Measurements from ENCODE around the gene CDC42SE2. TPM values are rescaled to one million over a fixed set of nuclear protein-coding genes. Genes with fewer than 3 reads are reported as not detected.

Gene CDC42SE2, protein sequence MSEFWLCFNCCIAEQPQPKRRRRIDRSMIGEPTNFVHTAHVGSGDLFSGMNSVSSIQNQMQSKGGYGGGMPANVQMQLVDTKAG
- total RNA-seq, result 10 to 100 TPM; 25.2 to 38.7 (median 30.1) TPM

DNA sequence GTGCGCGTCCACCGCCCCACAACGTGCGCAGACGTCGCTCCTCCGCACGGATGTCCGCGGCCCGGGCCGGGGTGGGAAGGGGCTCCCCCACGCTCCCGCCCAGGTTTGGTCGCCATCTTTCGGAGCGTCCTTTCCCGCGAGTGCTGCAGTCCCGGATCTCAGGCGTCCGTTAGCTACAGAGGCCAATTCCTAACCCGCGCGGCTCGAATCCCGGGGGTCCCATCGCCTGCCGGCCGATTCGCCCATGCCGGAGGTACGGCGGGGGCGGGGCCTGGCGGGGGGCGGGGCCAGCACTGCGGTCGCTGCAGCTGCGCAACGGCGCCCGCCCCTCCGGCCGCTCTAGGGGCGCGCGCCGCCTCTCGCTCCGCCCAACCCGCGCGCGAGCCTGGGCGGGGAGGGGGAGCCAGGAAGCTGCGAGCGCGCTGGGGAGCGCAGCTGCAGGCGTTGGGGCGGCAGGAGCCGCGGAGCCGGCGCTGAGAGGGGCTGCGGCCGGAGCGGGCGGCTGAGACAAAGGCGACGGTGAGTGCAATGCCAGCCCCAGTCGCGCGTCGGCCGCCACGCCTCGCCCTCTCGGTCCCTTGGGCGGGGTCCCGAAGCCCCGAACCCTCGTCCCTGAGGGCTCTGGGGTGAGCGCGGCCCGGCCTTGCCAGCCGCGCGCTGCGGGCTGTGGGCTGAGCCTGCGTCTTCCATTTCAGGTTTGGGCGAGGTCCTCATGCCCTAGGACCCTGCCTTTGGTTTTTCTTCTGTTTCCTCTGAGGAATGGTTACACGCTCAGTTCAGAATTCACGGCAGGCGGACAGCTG is at the start of gene CDC42SE2:
TSS of gene CDC42SE2 (plus strand) at position 406 of the 803 bp plus-strand sequence. CDS start 95,441 bp downstream, outside the sequence.
- peak; percentile 99 for ATAC-seq
- Histone ChIP-seq H3K9me3 (no peaks in the 10 kb centered on the region), H3K4me3 (peak within 1 kb of the TSS; percentile 71 to 93), H3K36me3 (no peaks in the 10 kb centered on the region), H3K27ac (peak within 1 kb of the TSS; percentile 50 to 91 (median 88)), H3K27me3 (no peaks in the 10 kb centered on the region), H3K4me1 (peaks cover 0 to 44% (median 0%) of the 10 kb centered on the region in 3 donors)
- no CpG with 5 or more reads among the region's 97 CpGs for WGBS, 2 donors (ENCODE audit: low coverage in 1 of 2)
- no peak for TF ChIP-seq EP300 (IDR thresholded peaks at IDR 0.05)
- peak; percentile 96 for TF ChIP-seq POLR2A (IDR thresholded peaks at IDR 0.05)
- TF ChIP-seq, protein P1, sequence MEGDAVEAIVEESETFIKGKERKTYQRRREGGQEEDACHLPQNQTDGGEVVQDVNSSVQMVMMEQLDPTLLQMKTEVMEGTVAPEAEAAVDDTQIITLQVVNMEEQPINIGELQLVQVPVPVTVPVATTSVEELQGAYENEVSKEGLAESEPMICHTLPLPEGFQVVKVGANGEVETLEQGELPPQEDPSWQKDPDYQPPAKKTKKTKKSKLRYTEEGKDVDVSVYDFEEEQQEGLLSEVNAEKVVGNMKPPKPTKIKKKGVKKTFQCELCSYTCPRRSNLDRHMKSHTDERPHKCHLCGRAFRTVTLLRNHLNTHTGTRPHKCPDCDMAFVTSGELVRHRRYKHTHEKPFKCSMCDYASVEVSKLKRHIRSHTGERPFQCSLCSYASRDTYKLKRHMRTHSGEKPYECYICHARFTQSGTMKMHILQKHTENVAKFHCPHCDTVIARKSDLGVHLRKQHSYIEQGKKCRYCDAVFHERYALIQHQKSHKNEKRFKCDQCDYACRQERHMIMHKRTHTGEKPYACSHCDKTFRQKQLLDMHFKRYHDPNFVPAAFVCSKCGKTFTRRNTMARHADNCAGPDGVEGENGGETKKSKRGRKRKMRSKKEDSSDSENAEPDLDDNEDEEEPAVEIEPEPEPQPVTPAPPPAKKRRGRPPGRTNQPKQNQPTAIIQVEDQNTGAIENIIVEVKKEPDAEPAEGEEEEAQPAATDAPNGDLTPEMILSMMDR (IDR thresholded peaks at IDR 0.05), result peak in 3 of 4 experiments; percentile 4 to 22 (median 10)
- TF ChIP-seq POLR2AphosphoS5 (IDR thresholded peaks at IDR 0.05), result peak; percentile 84

DNA sequence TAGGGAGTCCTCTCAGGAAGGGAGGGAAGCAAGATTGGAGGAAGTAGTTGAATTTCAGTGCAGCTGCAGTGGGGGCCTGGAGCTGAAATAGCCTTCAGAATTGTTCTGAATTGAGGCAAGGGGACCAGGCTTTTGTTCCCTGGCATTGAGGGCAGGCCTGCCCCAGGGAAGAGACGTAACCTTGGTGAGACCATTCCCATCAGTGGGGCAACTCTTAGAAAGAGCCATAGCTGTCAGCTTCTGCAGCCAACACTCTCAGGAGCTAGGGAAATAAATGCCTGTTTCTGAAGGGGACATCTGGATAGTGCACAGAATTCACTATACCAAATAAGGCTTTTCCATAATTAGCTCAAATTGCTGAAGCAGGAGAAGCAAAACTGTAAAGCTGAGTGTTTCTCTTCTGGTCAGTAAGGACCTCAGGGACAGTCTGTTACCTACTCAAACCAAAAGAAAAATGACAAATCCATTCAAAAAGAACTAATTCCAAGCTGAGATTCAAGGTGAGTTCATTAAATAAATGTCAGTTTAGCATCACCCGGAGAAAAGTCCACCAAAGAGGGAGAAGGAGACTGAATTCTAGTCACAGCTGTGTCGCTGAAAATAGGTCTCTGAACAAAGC is 49.1 kb upstream of the CDC42SE2 start:
- Histone ChIP-seq H3K4me3 (no peak overlapping the region), H3K4me1 (peaks cover 0 to 13% (median 0%) of the 10 kb centered on the region in 3 donors), H3K27me3 (no peaks in the 10 kb centered on the region), H3K36me3 (no peaks in the 10 kb centered on the region), H3K9me3 (no peaks in the 10 kb centered on the region), H3K27ac (no peak overlapping the region)
- TF ChIP-seq POLR2AphosphoS5 (IDR thresholded peaks at IDR 0.05) (no peak), POLR2A (IDR thresholded peaks at IDR 0.05) (no peak), EP300 (IDR thresholded peaks at IDR 0.05) (no peak)
- TF ChIP-seq, protein P1 (IDR thresholded peaks at IDR 0.05), result no peak
- 18 to 26% methylated on average over 2 to 3 of the region's 3 CpGs for WGBS, 2 donors (ENCODE audit: low coverage in 1 of 2)
- ATAC-seq, result no peak

DNA sequence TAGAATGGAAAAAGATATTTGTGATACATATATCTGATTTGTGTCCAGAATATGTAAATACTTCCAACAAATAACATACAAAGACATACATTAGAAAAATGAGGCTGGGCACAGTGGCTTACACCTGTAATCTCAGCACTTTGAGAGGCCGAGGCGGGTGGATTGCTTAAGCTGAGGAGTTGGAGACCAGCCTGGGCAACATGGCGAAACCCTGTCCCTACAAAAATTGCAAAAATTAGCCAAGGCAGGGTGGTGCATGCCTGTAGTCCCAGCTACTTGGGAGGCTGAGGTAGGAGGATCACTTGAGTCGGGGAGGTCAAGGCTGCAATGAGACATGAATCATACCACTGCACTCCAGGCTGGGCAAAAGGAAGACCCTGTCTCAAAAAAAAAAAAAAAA is 46.1 kb upstream of the CDC42SE2 start:
- H3K4me1 ChIP-seq, result peaks cover 7 to 23% (median 7%) of the 10 kb centered on the region in 3 donors
- H3K27me3 ChIP-seq, result no peaks in the 10 kb centered on the region
- H3K9me3 ChIP-seq, result no peaks in the 10 kb centered on the region
- H3K36me3 ChIP-seq, result no peaks in the 10 kb centered on the region
- WGBS, 2 donors (ENCODE audit: low coverage in 1 of 2), result 87 to 99% methylated on average over 3 to 4 of the region's 4 CpGs
- H3K4me3 ChIP-seq, result no peak overlapping the region
- ATAC-seq, result no peak
- TF ChIP-seq POLR2AphosphoS5 (IDR thresholded peaks at IDR 0.05), result no peak
- no peak for TF ChIP-seq EP300 (IDR thresholded peaks at IDR 0.05)
- no peak for TF ChIP-seq POLR2A (IDR thresholded peaks at IDR 0.05)
- TF ChIP-seq, protein P1 (IDR thresholded peaks at IDR 0.05), result no peak
- no peak overlapping the region for H3K27ac ChIP-seq

DNA sequence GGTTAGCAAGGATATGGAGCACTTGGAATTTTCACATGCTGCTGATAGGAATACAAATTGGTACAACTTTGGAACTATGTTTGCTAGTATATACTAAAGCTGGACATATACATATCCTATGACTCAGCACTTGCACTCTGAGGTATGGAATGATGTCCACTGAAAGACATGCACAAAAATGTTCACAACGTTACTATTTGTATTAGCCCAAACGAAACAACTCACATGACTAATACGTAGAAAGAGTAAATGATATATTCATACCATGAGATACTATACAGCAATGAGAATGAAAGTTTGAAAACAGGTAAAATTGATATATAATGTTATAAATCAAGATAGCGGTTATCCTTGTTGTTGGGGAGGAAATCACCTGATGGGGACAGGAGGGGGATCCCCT is 45.5 kb upstream of the CDC42SE2 start:
- TF ChIP-seq, protein P1 (IDR thresholded peaks at IDR 0.05), result no peak
- no peak for TF ChIP-seq POLR2A (IDR thresholded peaks at IDR 0.05)
- TF ChIP-seq POLR2AphosphoS5 (IDR thresholded peaks at IDR 0.05), result no peak
- TF ChIP-seq EP300 (IDR thresholded peaks at IDR 0.05), result no peak
- no peaks in the 10 kb centered on the region for H3K9me3 ChIP-seq

More for the DNA sequence above, 45.5 kb upstream of the CDC42SE2 start:
- ATAC-seq, result no peak
- Histone ChIP-seq H3K27me3 (no peaks in the 10 kb centered on the region), H3K36me3 (no peaks in the 10 kb centered on the region), H3K4me1 (peaks cover 7 to 29% (median 7%) of the 10 kb centered on the region in 3 donors), H3K27ac (no peak overlapping the region), H3K4me3 (no peak overlapping the region)
- 67 to 88% methylated on average over 4 of the region's 4 CpGs for whole genome bisulfite sequencing, 2 donors (ENCODE audit: low coverage in 1 of 2)
